Measurements from ENCODE around the gene BTLA.
"Not testable (repeated sequence)": the region's sequence is repeated elsewhere in the genome, so short reads cannot be mapped to it uniquely, and the experiment has no call there.

Gene BTLA

GRCh38 chr3:112498914-112499711 is at the start of gene BTLA:
Gene BTLA, minus strand, starts transcription at chr3:112499472. Its CDS starts 114 bp downstream, at chr3:112499358.
- H3K27me3 ChIP-seq (ENCODE audit: control insufficient read depth in 1 of 2, insufficient read depth in 2 of 2, low read length in 2 of 2) = no peaks in the 10 kb centered on the region
- H3K9me3 ChIP-seq (ENCODE audit: low read length) = no peaks in the 10 kb centered on the region
- no peak within 1 kb of the TSS for H3K27ac ChIP-seq (ENCODE audit: low read depth, low read length)
- H3K36me3 ChIP-seq (ENCODE audit: insufficient read depth, low read length) = no peaks in the 10 kb centered on the region
- no peaks in the 10 kb centered on the region for H3K4me1 ChIP-seq (ENCODE audit: insufficient read depth, low read length)
- no peak within 1 kb of the TSS for H3K9ac ChIP-seq (ENCODE audit: low read length)
- no peak within 1 kb of the TSS for H3K4me3 ChIP-seq (ENCODE audit: low read depth in 1 of 2, low read length in 2 of 2)

DNA sequence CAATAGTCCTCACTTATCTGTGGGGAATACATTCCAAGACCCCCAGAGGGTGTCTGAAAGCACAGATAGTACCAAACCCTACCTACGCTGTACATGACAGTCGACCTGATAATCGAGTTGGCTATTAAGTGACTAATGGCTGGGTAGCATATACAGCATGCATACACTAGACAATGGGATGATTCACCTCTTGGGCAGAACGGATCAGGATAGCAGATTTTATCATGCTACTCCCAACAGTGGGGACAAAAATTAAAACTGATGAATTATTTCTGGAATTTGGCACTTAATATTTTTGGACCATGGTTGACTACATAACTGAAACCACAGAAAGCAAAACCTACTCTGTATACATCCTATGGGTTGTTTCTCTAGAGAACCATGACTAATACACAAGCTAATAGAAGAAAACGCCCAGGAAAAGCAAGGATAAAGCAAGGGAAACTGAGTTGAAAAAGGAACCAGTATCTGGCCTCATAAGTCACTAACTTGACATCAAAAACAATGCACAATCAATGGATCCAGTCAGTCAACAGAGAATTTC is 47.0 kb upstream of the BTLA start:
- H3K9me3 ChIP-seq (ENCODE audit: low read length) = no peaks in the 10 kb centered on the region
- peaks cover 36% of the 10 kb centered on the region for H3K36me3 ChIP-seq (ENCODE audit: insufficient read depth, low read length)

GRCh38 chr3:112539825-112540650 is 40.8 kb upstream of the BTLA start:
- Histone ChIP-seq H3K9ac (ENCODE audit: low read length) (no peak overlapping the region), H3K4me1 (ENCODE audit: insufficient read depth, low read length) (no peaks in the 10 kb centered on the region), H3K27me3 (ENCODE audit: control insufficient read depth in 1 of 2, insufficient read depth in 2 of 2, low read length in 2 of 2) (no peaks in the 10 kb centered on the region), H3K27ac (ENCODE audit: low read depth, low read length) (no peak overlapping the region), H3K4me3 (ENCODE audit: low read depth in 1 of 2, low read length in 2 of 2) (no peak overlapping the region), H3K9me3 (ENCODE audit: low read length) (no peaks in the 10 kb centered on the region), H3K36me3 (ENCODE audit: insufficient read depth, low read length) (peaks cover 18% of the 10 kb centered on the region)

More for the DNA sequence above, 47.0 kb upstream of the BTLA start:
- Histone ChIP-seq H3K4me3 (ENCODE audit: low read depth in 1 of 2, low read length in 2 of 2) (no peak overlapping the region), H3K27me3 (ENCODE audit: control insufficient read depth in 1 of 2, insufficient read depth in 2 of 2, low read length in 2 of 2) (no peaks in the 10 kb centered on the region), H3K27ac (ENCODE audit: low read depth, low read length) (no peak overlapping the region), H3K4me1 (ENCODE audit: insufficient read depth, low read length) (peaks cover 5% of the 10 kb centered on the region), H3K9ac (ENCODE audit: low read length) (no peak overlapping the region)

- Histone ChIP-seq H3K4me1 (ENCODE audit: insufficient read depth, low read length) (no peaks in the 10 kb centered on the region), H3K9ac (ENCODE audit: low read length) (no peak overlapping the region), H3K27me3 (ENCODE audit: control insufficient read depth in 1 of 2, insufficient read depth in 2 of 2, low read length in 2 of 2) (no peaks in the 10 kb centered on the region), H3K9me3 (ENCODE audit: low read length) (no peaks in the 10 kb centered on the region), H3K36me3 (ENCODE audit: insufficient read depth, low read length) (peaks cover 32% of the 10 kb centered on the region), H3K4me3 (ENCODE audit: low read depth in 1 of 2, low read length in 2 of 2) (no peak overlapping the region), H3K27ac (ENCODE audit: low read depth, low read length) (no peak overlapping the region)
Observed at GRCh38 chr3:112531358-112531781, 32.1 kb upstream of the BTLA start.

DNA sequence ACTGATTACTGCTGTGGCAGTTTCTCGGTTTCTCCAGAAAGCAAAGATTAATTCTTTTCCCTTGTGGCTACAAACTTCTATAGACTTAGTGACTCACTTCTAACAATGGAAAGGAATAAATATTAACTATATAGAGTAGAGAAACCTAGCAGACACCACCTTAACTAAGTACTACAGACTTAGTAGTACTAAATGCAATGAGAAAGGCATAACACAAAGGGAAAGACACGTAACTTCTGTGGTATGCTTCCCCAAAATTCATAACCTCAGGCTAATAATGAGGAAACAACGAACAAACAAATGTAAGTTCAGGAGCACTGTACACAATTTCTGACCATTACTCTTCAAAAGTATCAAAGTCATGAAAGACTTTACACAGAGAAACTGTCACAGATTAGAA is 31.3 kb upstream of the BTLA start:
- H3K36me3 ChIP-seq (ENCODE audit: insufficient read depth, low read length) = peaks cover 32% of the 10 kb centered on the region

GRCh38 chr3:112524127-112524526 is 24.9 kb upstream of the BTLA start:
- H3K27ac ChIP-seq (ENCODE audit: low read depth, low read length); H3K9ac ChIP-seq (ENCODE audit: low read length); H3K27me3 ChIP-seq (ENCODE audit: control insufficient read depth in 1 of 2, insufficient read depth in 2 of 2, low read length in 2 of 2); H3K9me3 ChIP-seq (ENCODE audit: low read length); H3K4me3 ChIP-seq (ENCODE audit: low read depth in 1 of 2, low read length in 2 of 2); H3K4me1 ChIP-seq (ENCODE audit: insufficient read depth, low read length): not testable (repeated sequence)
- peaks cover 15% of the 10 kb centered on the region for H3K36me3 ChIP-seq (ENCODE audit: insufficient read depth, low read length)

More for the DNA sequence above, 31.3 kb upstream of the BTLA start:
- no peaks in the 10 kb centered on the region for H3K27me3 ChIP-seq (ENCODE audit: control insufficient read depth in 1 of 2, insufficient read depth in 2 of 2, low read length in 2 of 2)
- H3K9me3 ChIP-seq (ENCODE audit: low read length) = no peaks in the 10 kb centered on the region
- H3K4me1 ChIP-seq (ENCODE audit: insufficient read depth, low read length) = no peaks in the 10 kb centered on the region
- H3K27ac ChIP-seq (ENCODE audit: low read depth, low read length) = no peak overlapping the region
- no peak overlapping the region for H3K4me3 ChIP-seq (ENCODE audit: low read depth in 1 of 2, low read length in 2 of 2)
- H3K9ac ChIP-seq (ENCODE audit: low read length) = no peak overlapping the region

- Histone ChIP-seq H3K4me1 (ENCODE audit: insufficient read depth, low read length) (no peaks in the 10 kb centered on the region), H3K4me3 (ENCODE audit: low read depth in 1 of 2, low read length in 2 of 2) (no peak overlapping the region), H3K9ac (ENCODE audit: low read length) (no peak overlapping the region), H3K27ac (ENCODE audit: low read depth, low read length) (no peak overlapping the region), H3K36me3 (ENCODE audit: insufficient read depth, low read length) (peaks cover 5% of the 10 kb centered on the region), H3K27me3 (ENCODE audit: control insufficient read depth in 1 of 2, insufficient read depth in 2 of 2, low read length in 2 of 2) (no peaks in the 10 kb centered on the region), H3K9me3 (ENCODE audit: low read length) (no peaks in the 10 kb centered on the region)
Observed at GRCh38 chr3:112519424-112520001, 20.2 kb upstream of the BTLA start.

DNA sequence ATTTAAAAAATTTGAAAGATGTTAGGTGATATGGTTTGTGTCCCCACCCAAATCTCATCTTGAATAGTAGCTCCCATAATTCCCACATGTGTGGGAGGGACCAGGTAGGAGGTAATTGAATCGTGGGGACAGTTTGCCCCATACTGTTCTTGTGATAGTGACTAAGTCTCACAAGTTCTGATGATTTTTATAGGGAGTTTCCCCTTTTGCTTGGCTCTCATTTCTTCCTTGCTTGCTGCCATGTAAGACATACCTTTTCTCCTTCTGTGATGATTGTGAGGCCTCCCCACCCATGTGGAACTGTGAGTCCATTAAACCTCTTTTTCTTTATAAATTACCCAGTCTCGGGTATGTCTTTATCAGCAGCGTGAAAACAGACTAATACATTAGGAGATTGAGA is 19.7 kb upstream of the BTLA start:
- H3K27me3 ChIP-seq (ENCODE audit: control insufficient read depth in 1 of 2, insufficient read depth in 2 of 2, low read length in 2 of 2); H3K4me3 ChIP-seq (ENCODE audit: low read depth in 1 of 2, low read length in 2 of 2); H3K36me3 ChIP-seq (ENCODE audit: insufficient read depth, low read length); H3K4me1 ChIP-seq (ENCODE audit: insufficient read depth, low read length); H3K27ac ChIP-seq (ENCODE audit: low read depth, low read length); H3K9me3 ChIP-seq (ENCODE audit: low read length); H3K9ac ChIP-seq (ENCODE audit: low read length): not testable (repeated sequence)

- H3K9me3 ChIP-seq (ENCODE audit: low read length) = no peaks in the 10 kb centered on the region
- H3K4me1 ChIP-seq (ENCODE audit: insufficient read depth, low read length) = no peaks in the 10 kb centered on the region
- H3K9ac ChIP-seq (ENCODE audit: low read length) = no peak overlapping the region
- no peaks in the 10 kb centered on the region for H3K36me3 ChIP-seq (ENCODE audit: insufficient read depth, low read length)
- no peak overlapping the region for H3K27ac ChIP-seq (ENCODE audit: low read depth, low read length)
- H3K27me3 ChIP-seq (ENCODE audit: control insufficient read depth in 1 of 2, insufficient read depth in 2 of 2, low read length in 2 of 2) = no peaks in the 10 kb centered on the region
- H3K4me3 ChIP-seq (ENCODE audit: low read depth in 1 of 2, low read length in 2 of 2) = no peak overlapping the region
Observed at GRCh38 chr3:112514527-112515128, 15.4 kb upstream of the BTLA start.

DNA sequence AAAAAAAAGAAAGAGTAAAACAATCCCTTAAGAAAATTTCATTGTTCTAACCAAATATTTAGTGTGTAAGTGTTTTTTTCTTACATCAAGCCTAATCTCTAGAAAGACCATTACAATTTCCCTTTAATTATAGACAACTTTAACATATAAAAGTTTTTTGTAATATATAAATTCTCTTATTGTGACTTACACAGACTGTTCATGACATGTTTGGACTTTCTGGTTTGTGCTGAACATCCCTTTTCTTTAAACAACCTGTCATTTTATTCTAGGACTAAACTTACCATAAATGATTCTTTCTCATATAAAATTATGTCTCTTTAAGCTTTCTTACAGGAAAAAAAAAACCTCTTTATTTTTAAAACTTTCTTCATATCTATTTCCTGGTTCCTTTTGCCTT is 13.0 kb upstream of the BTLA start:
- Histone ChIP-seq H3K4me1 (ENCODE audit: insufficient read depth, low read length) (no peaks in the 10 kb centered on the region), H3K27ac (ENCODE audit: low read depth, low read length) (no peak overlapping the region), H3K36me3 (ENCODE audit: insufficient read depth, low read length) (no peaks in the 10 kb centered on the region), H3K9me3 (ENCODE audit: low read length) (no peaks in the 10 kb centered on the region), H3K9ac (ENCODE audit: low read length) (no peak overlapping the region), H3K27me3 (ENCODE audit: control insufficient read depth in 1 of 2, insufficient read depth in 2 of 2, low read length in 2 of 2) (no peaks in the 10 kb centered on the region), H3K4me3 (ENCODE audit: low read depth in 1 of 2, low read length in 2 of 2) (no peak overlapping the region)

DNA sequence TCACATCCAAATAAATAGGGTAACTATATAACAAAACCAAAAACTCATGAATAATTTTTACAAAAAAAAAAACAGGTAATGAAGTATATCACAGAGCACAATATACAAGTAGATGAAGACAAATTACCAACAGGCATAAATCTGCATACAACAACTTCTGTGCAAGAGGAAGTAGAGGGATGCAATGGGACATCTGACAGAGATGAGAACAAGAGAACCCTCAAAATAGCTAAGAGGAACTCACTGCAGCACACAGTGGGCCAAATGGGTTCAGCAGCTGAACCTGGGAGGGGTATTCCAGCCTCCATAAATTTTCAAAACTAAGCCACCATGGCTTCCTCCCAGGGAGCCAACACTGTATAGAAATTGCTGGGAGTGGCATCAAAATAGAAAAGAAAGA is 9.6 kb upstream of the BTLA start:
- H3K27ac ChIP-seq (ENCODE audit: low read depth, low read length) = no peak overlapping the region
- H3K27me3 ChIP-seq (ENCODE audit: control insufficient read depth in 1 of 2, insufficient read depth in 2 of 2, low read length in 2 of 2) = no peaks in the 10 kb centered on the region
- H3K4me3 ChIP-seq (ENCODE audit: low read depth in 1 of 2, low read length in 2 of 2) = no peak overlapping the region
- H3K36me3 ChIP-seq (ENCODE audit: insufficient read depth, low read length) = no peaks in the 10 kb centered on the region
- H3K9me3 ChIP-seq (ENCODE audit: low read length) = no peaks in the 10 kb centered on the region
- H3K9ac ChIP-seq (ENCODE audit: low read length) = no peak overlapping the region
- no peaks in the 10 kb centered on the region for H3K4me1 ChIP-seq (ENCODE audit: insufficient read depth, low read length)

Measured in muscle layer of colon (tissue), 2 donors.